HG02798 (cell line): ENCODE data around the gene SCN10A.
A peak's percentile ranks its signal among the peaks of the same experiment; 100 is the strongest.

Experiments
- ATAC-seq: cut with Tn5 transposase; IDR thresholded peaks from one replicate; pipeline ENCODE4 v1.9.1; 2021; ENCODE audit warnings: mild to moderate bottlenecking; ENCODE audit not compliant: unreplicated experiment, poor library complexity

SCN10A gene

GRCh38 chr3:38655708-38656300, 160.2 kb downstream of the SCN10A start:
- no peak for ATAC-seq

GRCh38 chr3:38653685-38654537, 162.1 kb downstream of the SCN10A start:
- ATAC-seq = no peak

DNA sequence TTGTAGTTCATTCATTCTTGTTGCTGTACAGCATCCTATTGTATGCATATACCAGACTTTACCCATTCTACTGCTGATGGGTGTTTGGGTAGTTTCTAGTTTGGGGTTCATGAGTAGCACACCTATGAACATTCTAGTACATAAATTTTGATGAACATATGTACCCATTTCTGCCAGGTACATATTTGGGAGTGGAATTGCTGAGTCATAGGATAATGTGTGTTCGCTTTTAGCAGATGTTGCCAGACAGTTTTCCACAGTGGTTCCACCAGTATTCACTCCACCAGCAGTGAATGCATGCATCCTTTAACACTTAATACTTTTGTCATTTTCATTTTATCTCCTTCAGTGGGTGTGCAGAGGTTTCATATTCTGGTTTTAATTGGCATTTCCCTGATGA, 163.1 kb downstream of the SCN10A start:
- no peak for ATAC-seq

GRCh38 chr3:38651153-38651789, 164.7 kb downstream of the SCN10A start:
- ATAC-seq = peak; percentile 68

- no peak for ATAC-seq
Observed at GRCh38 chr3:38650248-38650951, 165.6 kb downstream of the SCN10A start.

DNA sequence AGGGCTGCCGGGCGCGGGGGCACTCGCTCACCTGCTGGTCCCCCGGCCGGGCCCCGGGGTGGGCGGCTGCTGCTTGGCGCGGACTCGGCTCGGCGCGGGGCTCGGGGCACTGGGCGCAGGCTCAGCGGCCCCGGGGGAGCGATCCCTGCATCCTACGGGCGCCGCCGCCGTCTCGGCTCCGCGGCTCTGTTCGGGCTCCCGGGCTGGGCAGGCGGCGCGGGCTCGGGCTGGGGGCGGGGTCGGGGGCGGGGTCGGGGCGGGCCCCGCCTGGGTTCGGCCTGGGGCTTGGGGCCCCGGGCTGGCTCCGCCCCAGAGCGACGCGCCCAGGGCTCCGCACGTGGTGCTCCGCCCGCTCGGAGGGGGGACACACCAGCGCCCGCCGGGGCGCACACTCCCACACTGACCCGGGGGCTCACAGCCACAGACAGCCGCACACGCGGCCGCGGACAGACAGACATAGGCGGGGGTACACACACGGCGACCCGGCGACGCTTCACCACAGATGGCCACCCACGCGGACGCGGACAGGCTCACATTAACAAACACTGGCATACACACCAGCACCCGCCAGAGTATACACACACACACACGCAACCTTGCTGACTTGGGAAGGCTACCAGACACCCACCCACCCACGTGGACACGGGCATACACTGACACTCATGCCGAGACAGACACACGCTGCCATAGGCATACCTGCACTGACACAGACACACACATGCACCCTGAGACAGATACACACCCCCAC, 166.3 kb downstream of the SCN10A start, which contains the start of gene SCN5A:
TSS of gene SCN5A (minus strand) at position 188 of the 748 bp plus-strand sequence. CDS start 16,380 bp downstream, outside the sequence.
- peak; percentile 46 for ATAC-seq

DNA sequence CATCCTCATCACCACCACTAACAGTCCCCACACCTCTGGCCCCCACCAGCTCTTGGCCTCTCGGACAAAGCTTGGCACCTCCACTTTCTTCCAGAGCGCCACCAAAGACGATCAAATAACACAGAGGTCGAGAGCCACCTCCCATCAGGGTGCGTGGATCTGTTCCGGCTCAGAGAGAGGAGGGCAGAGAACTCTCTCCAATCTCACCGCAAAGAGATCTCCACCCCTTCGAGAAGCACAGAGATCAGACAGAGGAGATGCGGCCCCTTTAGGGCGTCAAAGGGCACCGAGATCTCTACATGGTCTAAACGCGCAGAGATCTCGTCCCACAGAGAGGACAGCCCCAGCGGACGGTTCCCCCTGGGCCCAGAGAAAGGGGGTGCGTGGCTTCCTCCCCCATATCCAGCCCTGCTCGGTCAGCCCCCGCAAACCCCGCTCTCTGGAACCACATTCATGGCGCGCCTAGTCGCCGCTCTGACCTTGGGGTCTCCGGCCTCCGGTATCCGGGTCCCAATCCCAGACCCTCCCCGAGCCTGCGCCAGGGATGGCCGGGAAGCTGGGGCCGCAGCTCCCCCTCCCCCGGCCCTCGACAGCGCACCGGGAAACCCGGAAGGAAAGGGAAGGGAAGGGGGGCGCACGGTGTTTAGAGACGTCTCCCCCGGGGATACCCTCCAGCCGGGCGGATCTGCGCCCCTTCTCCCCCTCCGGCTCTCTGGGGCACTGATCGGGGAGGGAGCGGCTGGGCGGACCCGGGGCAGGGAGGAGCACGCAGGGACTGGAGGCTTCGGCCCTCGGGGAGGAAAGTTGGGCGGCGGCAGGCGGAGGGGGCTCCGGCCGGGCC, 167.1 kb downstream of the SCN10A start:
- ATAC-seq = no peak

- ATAC-seq = no peak
Observed at GRCh38 chr3:38648024-38648658, 167.9 kb downstream of the SCN10A start.

DNA sequence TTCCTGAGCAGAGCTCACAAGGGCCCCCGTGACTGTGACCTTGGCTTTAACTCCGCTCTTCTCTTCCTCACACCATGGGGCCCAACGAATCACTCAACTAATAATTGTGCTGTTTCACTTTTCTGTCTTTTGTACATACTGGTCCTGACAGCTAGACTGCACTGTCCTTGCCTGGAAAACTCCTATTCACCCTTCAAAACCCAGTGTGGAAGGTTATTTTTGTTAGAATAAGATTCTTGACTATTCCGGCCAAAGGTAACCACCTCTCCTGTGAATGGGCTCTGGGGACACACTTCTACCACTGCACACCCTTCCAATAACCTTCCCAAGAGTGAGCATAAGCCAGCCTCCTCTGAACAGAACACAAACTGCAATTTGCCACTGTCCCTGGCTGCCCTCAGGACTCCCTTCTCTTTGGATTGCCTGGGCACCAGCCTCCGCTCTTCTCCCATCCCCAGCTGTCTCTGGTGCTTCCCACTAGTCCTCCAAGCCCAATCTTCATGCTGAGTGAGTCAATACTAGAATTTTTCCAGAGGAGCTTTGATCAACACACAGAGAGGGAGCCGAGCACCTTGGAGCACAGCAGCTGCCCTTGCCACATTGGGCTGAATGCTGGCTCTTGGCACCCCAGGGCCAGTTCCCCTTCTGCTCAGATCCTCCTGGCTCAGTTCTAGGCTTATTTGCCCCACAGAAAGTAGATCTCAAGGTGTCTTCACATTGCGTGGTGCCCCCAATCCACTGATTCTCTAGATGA, 168.6 kb downstream of the SCN10A start:
- ATAC-seq = no peak
